Liver (tissue), 3 donors: ENCODE results near the gene PPM1J.

ENCODE experiments used
- ATF3 ChIP-seq: IDR thresholded peaks from 2 replicates; pipeline ENCODE4 v1.6.1; 2016; ENCODE audit warnings: antibody characterized with exemption
- CTCF ChIP-seq: fragments of 150-350 bp; IDR thresholded peaks from 2 replicates; pipeline ENCODE4 v1.5.1; 2017; ENCODE audit warnings: improper control_type of control experiment, low read depth, low read length; ENCODE audit not compliant: missing input control
- EGR1 ChIP-seq, 2 donors: IDR thresholded peaks; 2 replicates each; pipeline ENCODE4 v1.6.1; 2016 to 2018; ENCODE audit warnings: antibody characterized with exemption in 2 of 2, low read depth in 2 of 2
- FOXA1 ChIP-seq: IDR thresholded peaks from 2 replicates; pipeline ENCODE4 v1.6.1; 2016; ENCODE audit warnings: antibody characterized with exemption
- JUND ChIP-seq, 2 donors: IDR thresholded peaks; 2 replicates each; pipeline ENCODE4 v1.6.1; 2016; ENCODE audit warnings: antibody characterized with exemption in 2 of 2
- TAF1 ChIP-seq: conservative IDR thresholded peaks from 2 replicates; pipeline ENCODE4 v1.6.1; 2016; ENCODE audit warnings: antibody characterized with exemption, mild to moderate bottlenecking
- TF ChIP-seq, protein P1 (sequence below): IDR thresholded peaks from 2 replicates; pipeline ENCODE4 v1.6.1; 2016; ENCODE audit warnings: antibody characterized with exemption, mild to moderate bottlenecking
- donor health status: healthy.
- donor health status: healthy.

GRCh38 chr1:112748396-112748795 lies 33.3 kb upstream of the PPM1J start:
- TF ChIP-seq FOXA1 (no peak), CTCF (no peak), EGR1 (IDR thresholded peaks at IDR 0.05; ENCODE audit: low read depth in 2 of 2) (no peak), JUND (IDR thresholded peaks at IDR 0.05) (no peak), TAF1 (no peak), ATF3 (no peak)
- TF ChIP-seq, protein P1, sequence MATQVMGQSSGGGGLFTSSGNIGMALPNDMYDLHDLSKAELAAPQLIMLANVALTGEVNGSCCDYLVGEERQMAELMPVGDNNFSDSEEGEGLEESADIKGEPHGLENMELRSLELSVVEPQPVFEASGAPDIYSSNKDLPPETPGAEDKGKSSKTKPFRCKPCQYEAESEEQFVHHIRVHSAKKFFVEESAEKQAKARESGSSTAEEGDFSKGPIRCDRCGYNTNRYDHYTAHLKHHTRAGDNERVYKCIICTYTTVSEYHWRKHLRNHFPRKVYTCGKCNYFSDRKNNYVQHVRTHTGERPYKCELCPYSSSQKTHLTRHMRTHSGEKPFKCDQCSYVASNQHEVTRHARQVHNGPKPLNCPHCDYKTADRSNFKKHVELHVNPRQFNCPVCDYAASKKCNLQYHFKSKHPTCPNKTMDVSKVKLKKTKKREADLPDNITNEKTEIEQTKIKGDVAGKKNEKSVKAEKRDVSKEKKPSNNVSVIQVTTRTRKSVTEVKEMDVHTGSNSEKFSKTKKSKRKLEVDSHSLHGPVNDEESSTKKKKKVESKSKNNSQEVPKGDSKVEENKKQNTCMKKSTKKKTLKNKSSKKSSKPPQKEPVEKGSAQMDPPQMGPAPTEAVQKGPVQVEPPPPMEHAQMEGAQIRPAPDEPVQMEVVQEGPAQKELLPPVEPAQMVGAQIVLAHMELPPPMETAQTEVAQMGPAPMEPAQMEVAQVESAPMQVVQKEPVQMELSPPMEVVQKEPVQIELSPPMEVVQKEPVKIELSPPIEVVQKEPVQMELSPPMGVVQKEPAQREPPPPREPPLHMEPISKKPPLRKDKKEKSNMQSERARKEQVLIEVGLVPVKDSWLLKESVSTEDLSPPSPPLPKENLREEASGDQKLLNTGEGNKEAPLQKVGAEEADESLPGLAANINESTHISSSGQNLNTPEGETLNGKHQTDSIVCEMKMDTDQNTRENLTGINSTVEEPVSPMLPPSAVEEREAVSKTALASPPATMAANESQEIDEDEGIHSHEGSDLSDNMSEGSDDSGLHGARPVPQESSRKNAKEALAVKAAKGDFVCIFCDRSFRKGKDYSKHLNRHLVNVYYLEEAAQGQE = no peak
